22Rv1 (cell line): ENCODE measurements around the gene NUMA1.

Experiments
- ZFX ChIP-seq: fragments of 450-650 bp; IDR thresholded peaks from 2 replicates; pipeline ENCODE4 v1.6.1; 2017; ENCODE audit warnings: antibody characterized with exemption, borderline replicate concordance
- TF ChIP-seq, protein P1 (sequence below): fragments of 450-650 bp; IDR thresholded peaks from 2 replicates; pipeline ENCODE4 v1.5.1; 2017; ENCODE audit warnings: mild to moderate bottlenecking

DNA sequence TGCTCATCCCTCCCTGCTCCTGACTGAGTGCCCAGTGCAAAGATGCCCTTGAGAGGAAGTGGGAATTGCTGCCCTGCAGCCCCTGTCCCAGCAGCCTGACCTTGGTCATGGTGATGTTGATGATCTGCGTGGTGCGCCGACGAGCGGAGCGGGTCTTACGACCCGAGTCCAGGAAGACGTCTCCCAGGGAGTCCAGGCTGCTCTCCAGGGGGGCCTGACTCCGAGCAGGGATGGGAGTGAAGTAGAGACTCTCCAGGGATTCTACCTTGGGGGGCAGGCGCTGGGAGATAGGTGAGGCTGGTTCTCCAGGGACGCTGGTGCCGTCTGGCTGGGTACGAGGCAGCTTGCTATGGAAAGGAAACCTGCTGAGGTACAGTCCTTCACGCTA is 73.3 kb downstream of the NUMA1 start:
- TF ChIP-seq, protein P1, sequence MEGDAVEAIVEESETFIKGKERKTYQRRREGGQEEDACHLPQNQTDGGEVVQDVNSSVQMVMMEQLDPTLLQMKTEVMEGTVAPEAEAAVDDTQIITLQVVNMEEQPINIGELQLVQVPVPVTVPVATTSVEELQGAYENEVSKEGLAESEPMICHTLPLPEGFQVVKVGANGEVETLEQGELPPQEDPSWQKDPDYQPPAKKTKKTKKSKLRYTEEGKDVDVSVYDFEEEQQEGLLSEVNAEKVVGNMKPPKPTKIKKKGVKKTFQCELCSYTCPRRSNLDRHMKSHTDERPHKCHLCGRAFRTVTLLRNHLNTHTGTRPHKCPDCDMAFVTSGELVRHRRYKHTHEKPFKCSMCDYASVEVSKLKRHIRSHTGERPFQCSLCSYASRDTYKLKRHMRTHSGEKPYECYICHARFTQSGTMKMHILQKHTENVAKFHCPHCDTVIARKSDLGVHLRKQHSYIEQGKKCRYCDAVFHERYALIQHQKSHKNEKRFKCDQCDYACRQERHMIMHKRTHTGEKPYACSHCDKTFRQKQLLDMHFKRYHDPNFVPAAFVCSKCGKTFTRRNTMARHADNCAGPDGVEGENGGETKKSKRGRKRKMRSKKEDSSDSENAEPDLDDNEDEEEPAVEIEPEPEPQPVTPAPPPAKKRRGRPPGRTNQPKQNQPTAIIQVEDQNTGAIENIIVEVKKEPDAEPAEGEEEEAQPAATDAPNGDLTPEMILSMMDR, result no peak
- no peak for TF ChIP-seq ZFX
